ENCODE results near the gene RAB3IL1. TPM values are rescaled to one million over a fixed set of nuclear protein-coding genes. Genes with fewer than 3 reads are reported as not detected.
A peak's percentile ranks its signal among the peaks of the same experiment; 100 is the strongest.

RAB3IL1 gene
- total RNA-seq, 1 donor: 15.9 TPM

DNA sequence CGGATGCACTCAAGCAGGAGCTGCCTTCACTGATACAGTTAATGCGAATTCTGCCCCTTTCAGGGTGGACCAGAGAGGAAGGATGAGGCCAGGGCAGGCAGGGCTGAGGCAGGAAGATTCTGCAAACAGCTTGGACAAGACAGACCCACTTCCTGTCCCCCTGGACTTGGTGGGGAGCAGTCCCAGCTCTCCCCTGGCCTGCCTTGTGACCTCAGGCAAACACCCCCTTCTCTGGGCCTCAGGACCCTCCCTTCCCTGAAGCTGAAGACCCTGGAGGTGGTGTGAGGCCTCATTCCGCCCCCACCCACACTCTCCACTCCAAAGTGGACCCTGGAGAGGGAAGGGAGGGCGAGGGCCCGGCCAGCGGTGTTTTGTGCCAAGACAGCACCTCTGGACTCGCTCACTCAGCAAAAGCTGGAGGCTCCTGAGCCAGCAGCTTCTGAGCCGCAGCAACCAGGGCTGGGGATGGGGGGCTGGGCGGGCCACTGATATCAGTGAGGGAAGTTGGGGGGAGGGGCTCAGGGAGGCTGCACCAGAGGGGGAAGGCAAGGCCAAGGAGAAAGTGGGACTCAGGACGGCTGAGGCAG lies 8.5 kb downstream of the RAB3IL1 start:
- H3K4me1 ChIP-seq (ENCODE audit: insufficient read depth, low read length): no peaks in the 10 kb centered on the region
- H3K4me2 ChIP-seq (ENCODE audit: insufficient read depth, low read length): no peak overlapping the region
- H3K27me3 ChIP-seq (ENCODE audit: insufficient read depth, low read length): no peaks in the 10 kb centered on the region
- DNase-seq (ENCODE audit: insufficient read length, low spot score, missing footprints): peak; percentile 78
- no peaks in the 10 kb centered on the region for H3K79me2 ChIP-seq (ENCODE audit: insufficient read depth, low read length)
- no peaks in the 10 kb centered on the region for H3K36me3 ChIP-seq (ENCODE audit: insufficient read depth, low read length)
- no peak overlapping the region for H2AFZ ChIP-seq (ENCODE audit: low read length)
- peaks cover 3% of the 10 kb centered on the region for H4K20me1 ChIP-seq (ENCODE audit: insufficient read depth, low read length)
- no peak overlapping the region for H3K27ac ChIP-seq (ENCODE audit: low read depth, low read length)
- H3K9me3 ChIP-seq (ENCODE audit: low read depth, low read length): no peaks in the 10 kb centered on the region
- TF ChIP-seq, protein P1, sequence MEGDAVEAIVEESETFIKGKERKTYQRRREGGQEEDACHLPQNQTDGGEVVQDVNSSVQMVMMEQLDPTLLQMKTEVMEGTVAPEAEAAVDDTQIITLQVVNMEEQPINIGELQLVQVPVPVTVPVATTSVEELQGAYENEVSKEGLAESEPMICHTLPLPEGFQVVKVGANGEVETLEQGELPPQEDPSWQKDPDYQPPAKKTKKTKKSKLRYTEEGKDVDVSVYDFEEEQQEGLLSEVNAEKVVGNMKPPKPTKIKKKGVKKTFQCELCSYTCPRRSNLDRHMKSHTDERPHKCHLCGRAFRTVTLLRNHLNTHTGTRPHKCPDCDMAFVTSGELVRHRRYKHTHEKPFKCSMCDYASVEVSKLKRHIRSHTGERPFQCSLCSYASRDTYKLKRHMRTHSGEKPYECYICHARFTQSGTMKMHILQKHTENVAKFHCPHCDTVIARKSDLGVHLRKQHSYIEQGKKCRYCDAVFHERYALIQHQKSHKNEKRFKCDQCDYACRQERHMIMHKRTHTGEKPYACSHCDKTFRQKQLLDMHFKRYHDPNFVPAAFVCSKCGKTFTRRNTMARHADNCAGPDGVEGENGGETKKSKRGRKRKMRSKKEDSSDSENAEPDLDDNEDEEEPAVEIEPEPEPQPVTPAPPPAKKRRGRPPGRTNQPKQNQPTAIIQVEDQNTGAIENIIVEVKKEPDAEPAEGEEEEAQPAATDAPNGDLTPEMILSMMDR (IDR thresholded peaks at IDR 0.05; ENCODE audit: extremely low read depth, low read depth, low read length): no peak
- no peak overlapping the region for H3K4me3 ChIP-seq (ENCODE audit: insufficient read depth, low read length)

DNA sequence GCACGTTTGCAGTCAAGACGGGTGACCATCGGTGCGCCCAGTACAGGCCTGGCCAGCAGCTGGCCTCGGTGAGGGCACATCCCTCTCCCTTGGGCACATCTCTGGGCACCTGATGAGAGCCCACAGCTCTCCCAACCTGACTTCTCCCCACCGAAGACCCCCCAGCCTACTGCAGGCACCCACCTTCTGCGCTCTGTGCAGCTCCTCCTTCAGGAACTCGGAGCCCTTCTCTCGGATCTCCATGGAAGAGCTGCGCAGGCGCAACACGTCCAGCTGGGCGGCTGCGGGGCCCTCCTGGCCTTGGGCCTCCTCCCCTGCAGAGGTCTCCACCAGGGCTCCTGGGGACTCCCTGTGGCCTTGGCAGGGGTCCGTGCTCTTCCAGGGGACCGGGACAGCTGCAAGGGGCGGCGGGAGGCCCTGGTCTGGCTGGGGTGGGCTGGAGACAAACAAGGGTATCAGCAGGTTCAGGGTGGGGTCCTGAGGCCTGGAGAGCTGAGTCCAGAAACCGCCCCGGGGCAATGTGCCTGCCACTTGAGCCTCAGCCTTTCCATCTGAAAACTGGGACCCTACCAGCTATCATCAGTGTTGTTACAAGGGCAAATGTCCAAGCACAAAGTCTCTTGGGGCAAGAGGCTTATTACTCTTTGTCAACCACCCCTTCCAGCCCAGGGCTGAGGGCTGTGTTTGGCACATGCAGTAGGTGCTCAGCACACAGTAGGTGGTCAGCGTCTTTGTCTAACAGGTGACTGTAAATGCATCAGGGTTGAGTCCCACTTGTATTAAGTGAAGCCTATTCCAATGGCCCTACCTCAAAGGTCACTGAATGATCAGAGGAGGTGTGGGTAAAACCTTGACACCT lies 9.3 kb downstream of the RAB3IL1 start:
- Histone ChIP-seq H3K27me3 (ENCODE audit: insufficient read depth, low read length) (no peaks in the 10 kb centered on the region), H3K27ac (ENCODE audit: low read depth, low read length) (no peak overlapping the region), H4K20me1 (ENCODE audit: insufficient read depth, low read length) (peaks cover 3% of the 10 kb centered on the region), H3K4me3 (ENCODE audit: insufficient read depth, low read length) (no peak overlapping the region), H3K36me3 (ENCODE audit: insufficient read depth, low read length) (no peaks in the 10 kb centered on the region), H3K79me2 (ENCODE audit: insufficient read depth, low read length) (no peaks in the 10 kb centered on the region), H3K9me3 (ENCODE audit: low read depth, low read length) (no peaks in the 10 kb centered on the region), H3K4me2 (ENCODE audit: insufficient read depth, low read length) (no peak overlapping the region), H2AFZ (ENCODE audit: low read length) (no peak overlapping the region), H3K4me1 (ENCODE audit: insufficient read depth, low read length) (no peaks in the 10 kb centered on the region)
- TF ChIP-seq, protein P1 (IDR thresholded peaks at IDR 0.05; ENCODE audit: extremely low read depth, low read depth, low read length): no peak
- peak; percentile 84 for DNase-seq (ENCODE audit: insufficient read length, low spot score, missing footprints)

DNA sequence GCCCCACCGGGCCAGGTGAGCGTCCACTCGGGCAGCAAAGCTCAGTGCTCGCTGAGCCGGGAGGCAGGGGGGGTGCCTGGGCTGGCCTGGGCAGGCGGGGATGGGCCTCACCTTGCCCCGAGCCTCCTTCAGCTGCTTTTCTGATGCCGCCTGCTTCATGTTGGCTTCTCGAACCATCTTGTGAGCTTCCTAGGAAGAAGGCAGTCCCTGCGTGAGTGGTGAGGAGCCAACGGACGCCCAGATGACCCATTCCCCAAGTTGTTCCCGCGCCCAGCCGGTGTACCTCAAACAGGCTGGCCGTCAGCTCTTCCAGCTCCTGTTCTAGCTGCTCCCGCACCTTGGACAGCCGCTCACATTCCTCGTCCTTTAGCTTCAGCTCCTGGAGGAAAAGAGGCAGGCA lies 10.1 kb downstream of the RAB3IL1 start:
- Histone ChIP-seq H3K4me3 (ENCODE audit: insufficient read depth, low read length) (no peak overlapping the region), H3K4me1 (ENCODE audit: insufficient read depth, low read length) (no peaks in the 10 kb centered on the region), H3K79me2 (ENCODE audit: insufficient read depth, low read length) (no peaks in the 10 kb centered on the region), H2AFZ (ENCODE audit: low read length) (no peak overlapping the region), H3K27me3 (ENCODE audit: insufficient read depth, low read length) (no peaks in the 10 kb centered on the region), H3K36me3 (ENCODE audit: insufficient read depth, low read length) (no peaks in the 10 kb centered on the region), H3K9me3 (ENCODE audit: low read depth, low read length) (no peaks in the 10 kb centered on the region), H3K4me2 (ENCODE audit: insufficient read depth, low read length) (no peak overlapping the region), H3K27ac (ENCODE audit: low read depth, low read length) (no peak overlapping the region), H4K20me1 (ENCODE audit: insufficient read depth, low read length) (peaks cover 3% of the 10 kb centered on the region)
- TF ChIP-seq, protein P1 (IDR thresholded peaks at IDR 0.05; ENCODE audit: extremely low read depth, low read depth, low read length): no peak
- DNase-seq (ENCODE audit: insufficient read length, low spot score, missing footprints): peak; percentile 42

DNA sequence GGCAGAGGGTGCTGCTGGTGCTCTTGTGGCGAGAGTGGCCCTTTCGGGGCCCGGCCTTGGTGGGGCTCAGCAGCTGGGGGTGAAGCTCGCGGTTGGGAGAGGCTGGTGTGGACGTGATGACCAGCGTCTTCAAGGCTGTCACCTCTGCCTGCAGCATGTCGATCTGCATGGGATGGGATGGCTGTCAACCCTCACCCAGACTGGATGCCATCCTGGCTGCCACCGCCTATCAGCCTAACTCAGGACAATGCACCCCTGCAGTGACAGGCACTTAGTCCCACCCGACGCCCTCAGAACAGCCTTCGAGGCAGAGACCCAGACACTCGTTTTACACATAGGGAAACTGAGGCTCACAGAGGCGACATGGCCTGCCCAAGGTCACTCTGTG lies 10.8 kb downstream of the RAB3IL1 start:
- Histone ChIP-seq H3K36me3 (ENCODE audit: insufficient read depth, low read length) (no peaks in the 10 kb centered on the region), H3K79me2 (ENCODE audit: insufficient read depth, low read length) (no peaks in the 10 kb centered on the region)
- TF ChIP-seq, protein P1 (IDR thresholded peaks at IDR 0.05; ENCODE audit: extremely low read depth, low read depth, low read length): no peak

More for the DNA sequence above, 10.8 kb downstream of the RAB3IL1 start:
- H3K27ac ChIP-seq (ENCODE audit: low read depth, low read length): no peak overlapping the region
- H3K4me2 ChIP-seq (ENCODE audit: insufficient read depth, low read length): no peak overlapping the region
- H4K20me1 ChIP-seq (ENCODE audit: insufficient read depth, low read length): peaks cover 3% of the 10 kb centered on the region
- DNase-seq (ENCODE audit: insufficient read length, low spot score, missing footprints): peak; percentile 54
- no peak overlapping the region for H3K4me3 ChIP-seq (ENCODE audit: insufficient read depth, low read length)
- H3K27me3 ChIP-seq (ENCODE audit: insufficient read depth, low read length): no peaks in the 10 kb centered on the region
- no peaks in the 10 kb centered on the region for H3K4me1 ChIP-seq (ENCODE audit: insufficient read depth, low read length)
- H2AFZ ChIP-seq (ENCODE audit: low read length): no peak overlapping the region
- no peaks in the 10 kb centered on the region for H3K9me3 ChIP-seq (ENCODE audit: low read depth, low read length)
